ENCODE measurements around the gene CNTN5. TPM values are rescaled to one million over a fixed set of nuclear protein-coding genes. Genes with fewer than 3 reads are reported as not detected.

CNTN5 gene
- total RNA-seq, 1 donor from 2014 or later = 0.24 TPM

DNA sequence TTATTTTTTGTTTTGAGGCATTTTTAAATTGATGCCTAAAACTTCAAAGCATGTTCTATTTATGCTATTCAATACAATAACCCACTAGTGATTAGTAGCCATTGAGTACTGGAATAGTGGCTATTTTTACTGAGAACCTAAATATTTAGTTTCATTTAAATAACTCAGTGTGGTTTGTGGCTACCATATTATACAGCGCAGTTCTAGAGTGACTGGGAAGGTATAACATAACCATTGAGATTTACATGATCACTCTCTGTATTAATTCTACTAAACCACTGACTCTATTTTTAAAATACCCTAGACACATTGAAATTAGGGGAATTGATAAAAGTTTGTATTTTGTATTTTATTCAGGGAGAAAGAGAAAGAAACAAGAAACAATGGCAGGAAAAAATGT is 441.2 kb downstream of the CNTN5 start:
- no peaks in the 10 kb centered on the region for H3K9me3 ChIP-seq
- intact Hi-C loops (cut with DNase I) = no loop called here
- H3K4me1 ChIP-seq = no peaks in the 10 kb centered on the region
- no peaks in the 10 kb centered on the region for H3K36me3 ChIP-seq
- H3K27ac ChIP-seq = no peak overlapping the region
- DNase-seq = no peak
- ATAC-seq = no peak
- TF ChIP-seq CTCF (IDR thresholded peaks at IDR 0.05) = no peak
- H3K4me3 ChIP-seq = no peak overlapping the region
- no peaks in the 10 kb centered on the region for H3K27me3 ChIP-seq (ENCODE audit: low read depth)

GRCh38 chr11:99464985-99465384 is 444.2 kb downstream of the CNTN5 start:
- no peak for TF ChIP-seq CTCF (IDR thresholded peaks at IDR 0.05)
- no peak for ATAC-seq
- H3K4me3 ChIP-seq = no peak overlapping the region
- intact Hi-C loops (cut with DNase I) = no loop called here
- H3K27ac ChIP-seq = no peak overlapping the region
- H3K27me3 ChIP-seq (ENCODE audit: low read depth) = no peaks in the 10 kb centered on the region
- no peaks in the 10 kb centered on the region for H3K4me1 ChIP-seq
- H3K9me3 ChIP-seq = no peaks in the 10 kb centered on the region
- no peak for DNase-seq
- no peaks in the 10 kb centered on the region for H3K36me3 ChIP-seq

DNA sequence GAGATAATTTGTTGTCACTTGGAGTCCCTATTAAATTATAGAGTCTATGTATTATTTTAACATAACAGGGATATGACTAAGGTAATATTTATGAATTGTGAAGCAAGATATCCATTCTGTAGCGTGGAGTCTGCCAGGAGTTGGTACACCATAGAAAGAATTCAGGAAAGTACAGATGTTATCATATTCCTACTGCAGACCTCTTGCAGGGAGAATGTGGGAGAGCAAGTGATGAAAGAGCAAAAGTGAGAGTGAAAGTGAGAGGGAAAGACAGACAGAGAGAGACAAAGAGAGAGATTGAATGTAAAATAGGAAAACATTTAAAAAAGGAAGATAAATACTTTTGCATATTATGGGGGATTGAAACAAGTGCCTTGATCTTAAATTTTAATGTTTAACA is 468.8 kb downstream of the CNTN5 start:
- DNase-seq = no peak
- TF ChIP-seq CTCF (IDR thresholded peaks at IDR 0.05) = no peak
- H3K27ac ChIP-seq = no peak overlapping the region
- no peak overlapping the region for H3K4me3 ChIP-seq
- intact Hi-C loops (cut with DNase I) = no loop called here
- no peaks in the 10 kb centered on the region for H3K27me3 ChIP-seq (ENCODE audit: low read depth)
- ATAC-seq = no peak
- no peaks in the 10 kb centered on the region for H3K4me1 ChIP-seq
- no peaks in the 10 kb centered on the region for H3K9me3 ChIP-seq
- no peaks in the 10 kb centered on the region for H3K36me3 ChIP-seq

DNA sequence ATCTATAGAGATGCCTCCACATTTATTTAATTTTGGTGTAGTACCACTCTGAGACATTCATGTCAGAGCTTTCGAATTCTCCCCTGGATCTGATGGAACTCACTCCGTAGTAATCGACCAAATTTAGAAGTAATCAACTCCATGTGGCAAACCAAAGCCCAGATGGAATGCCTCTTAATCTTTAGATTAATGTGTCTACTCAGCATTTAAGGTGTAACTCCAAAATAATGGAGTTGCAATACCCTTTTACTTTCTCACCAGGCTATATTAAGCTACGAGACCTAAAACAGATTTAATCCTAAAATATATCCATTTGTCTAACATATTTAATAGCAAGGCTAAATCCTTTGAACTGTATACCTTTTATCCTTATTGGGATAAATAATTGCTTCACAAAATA is 473.3 kb downstream of the CNTN5 start:
- DNase-seq (no peak), ATAC-seq (no peak)
- Histone ChIP-seq H3K9me3 (no peaks in the 10 kb centered on the region), H3K4me3 (no peak overlapping the region), H3K27ac (no peak overlapping the region), H3K27me3 (ENCODE audit: low read depth) (no peaks in the 10 kb centered on the region), H3K36me3 (no peaks in the 10 kb centered on the region), H3K4me1 (no peaks in the 10 kb centered on the region)
- TF ChIP-seq CTCF (IDR thresholded peaks at IDR 0.05) = no peak
- intact Hi-C loops (cut with DNase I) = no loop called here

DNA sequence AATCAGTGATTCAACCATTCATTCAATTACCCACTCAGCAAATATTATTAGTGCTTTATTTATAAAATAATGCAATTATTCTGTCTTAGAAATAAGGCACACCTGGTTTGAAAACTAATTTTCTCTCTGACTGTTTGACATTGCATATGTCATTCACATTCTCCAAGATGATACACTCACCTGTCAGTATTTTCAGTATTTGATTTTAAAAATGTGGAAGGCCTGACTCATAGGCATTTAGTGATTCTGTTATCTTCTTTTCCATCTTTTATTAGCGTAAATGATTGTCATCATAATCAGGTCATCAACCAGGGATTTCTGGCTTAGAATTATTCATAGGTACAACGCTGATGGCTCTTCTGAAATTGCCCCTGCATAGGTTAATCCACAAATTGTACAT is 480.9 kb downstream of the CNTN5 start:
- no peak overlapping the region for H3K4me3 ChIP-seq
- intact Hi-C loops (cut with DNase I) = no loop called here
- no peaks in the 10 kb centered on the region for H3K4me1 ChIP-seq
- H3K27me3 ChIP-seq (ENCODE audit: low read depth) = no peaks in the 10 kb centered on the region
- no peak for TF ChIP-seq CTCF (IDR thresholded peaks at IDR 0.05)
- H3K9me3 ChIP-seq = no peaks in the 10 kb centered on the region
- DNase-seq (no peak), ATAC-seq (no peak)
- no peaks in the 10 kb centered on the region for H3K36me3 ChIP-seq
- H3K27ac ChIP-seq = no peak overlapping the region

DNA sequence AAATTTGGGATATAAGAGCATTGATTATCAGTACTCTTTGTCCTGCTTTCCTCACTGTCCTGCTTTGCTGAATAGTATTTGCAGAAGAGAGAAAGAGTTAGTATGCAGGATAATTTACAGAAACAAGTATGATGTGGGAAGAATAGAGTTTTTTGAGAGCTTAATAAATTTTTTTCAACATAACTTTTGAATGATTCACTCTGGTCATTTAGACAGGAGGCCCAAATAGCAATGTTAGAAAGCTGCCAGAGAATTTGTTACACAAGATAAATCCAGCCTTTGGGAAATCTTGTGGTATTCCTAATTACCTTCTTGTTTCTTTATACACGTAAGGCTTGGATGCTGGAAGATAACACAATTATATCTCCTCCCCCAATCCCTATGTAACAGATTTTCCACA is 484.6 kb downstream of the CNTN5 start:
- ATAC-seq (no peak), DNase-seq (no peak)
- no peak for TF ChIP-seq CTCF (IDR thresholded peaks at IDR 0.05)
- Histone ChIP-seq H3K9me3 (no peaks in the 10 kb centered on the region), H3K4me3 (no peak overlapping the region), H3K27ac (no peak overlapping the region), H3K27me3 (ENCODE audit: low read depth) (no peaks in the 10 kb centered on the region), H3K36me3 (no peaks in the 10 kb centered on the region), H3K4me1 (no peaks in the 10 kb centered on the region)
- intact Hi-C loops (cut with DNase I) = no loop called here

All from lower lobe of right lung (tissue), 2 donors.